ENCODE data around the gene CDHR3. TPM values are rescaled to one million over a fixed set of nuclear protein-coding genes. Genes with fewer than 3 reads are reported as not detected.

Gene CDHR3
- total and polyA plus RNA-seq, 2 donors from 2014 or later = 3.6 to 7.1 TPM

DNA sequence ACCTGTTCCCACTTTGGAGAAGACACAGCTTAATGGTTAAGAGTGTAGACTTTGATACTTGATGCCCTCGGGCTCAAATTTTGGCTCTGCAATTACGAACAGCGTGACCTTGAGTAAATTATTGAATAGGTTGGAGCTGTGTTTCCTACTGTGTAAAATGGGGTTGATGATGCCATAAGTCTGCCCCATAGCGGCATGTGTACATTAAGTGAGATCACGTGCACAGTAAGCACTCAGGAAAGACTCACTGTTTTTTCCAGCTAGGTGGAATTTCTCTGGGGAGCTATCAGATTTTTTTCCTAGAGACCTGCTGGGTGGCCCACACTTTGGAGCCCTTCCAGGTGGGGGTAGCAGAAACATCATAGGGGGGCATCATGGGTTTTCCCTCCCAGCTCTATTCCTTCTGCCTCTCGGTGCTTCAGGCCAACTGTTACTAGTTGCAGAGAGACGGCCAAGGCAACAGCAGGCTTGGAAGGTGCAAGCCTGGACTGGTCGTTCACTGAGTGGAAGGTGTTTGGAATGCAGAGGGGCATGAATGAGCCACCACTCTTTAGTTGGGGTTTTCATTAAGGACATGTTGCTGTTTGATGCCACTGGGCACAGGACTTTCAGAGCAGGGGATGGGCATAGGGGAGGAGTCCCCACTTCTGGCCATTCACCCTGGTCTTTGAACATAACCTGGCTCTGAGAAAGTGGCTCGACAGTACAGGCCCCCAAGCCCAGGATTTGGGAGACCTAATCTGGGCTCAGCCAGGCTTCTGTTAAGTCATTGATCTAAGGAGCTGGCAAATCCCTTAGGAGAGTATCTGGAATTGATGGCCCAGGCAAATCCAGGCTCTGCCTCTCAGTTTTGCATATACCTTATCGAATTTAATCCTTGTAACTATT lies 85.0 kb downstream of the CDHR3 start:
- Histone ChIP-seq H3K4me1 (ENCODE audit: control insufficient read depth in 2 of 3, insufficient read depth in 2 of 3, low read depth in 1 of 3, low read length in 3 of 3) (peaks cover 4 to 30% (median 26%) of the 10 kb centered on the region in 3 donors), H3K9ac (ENCODE audit: low read length in 3 of 3) (peak overlapping the region in 1 of 3 donors; percentile 4), H3K9me3 (ENCODE audit: control insufficient read depth in 2 of 3, insufficient read depth in 1 of 3, low read length in 3 of 3) (no peaks in the 10 kb centered on the region), H3K27me3 (ENCODE audit: control insufficient read depth, insufficient read depth, low read length) (no peaks in the 10 kb centered on the region), H3K4me3 (ENCODE audit: low read length in 3 of 3) (peak overlapping the region in 1 of 3 donors; percentile 2), H3K36me3 (ENCODE audit: control insufficient read depth in 2 of 3, insufficient read depth in 3 of 3, low read length in 3 of 3) (no peaks in the 10 kb centered on the region), H3K27ac (ENCODE audit: low read depth in 2 of 2, low read length in 2 of 2) (peak overlapping the region; percentile 43 to 47)
- intact Hi-C loops (cut with DNase I) = no loop called here
- peak in 1 of 5 donors; percentile 40 for DNase-seq
- no peak for FAIRE-seq
- TF ChIP-seq, protein P1, sequence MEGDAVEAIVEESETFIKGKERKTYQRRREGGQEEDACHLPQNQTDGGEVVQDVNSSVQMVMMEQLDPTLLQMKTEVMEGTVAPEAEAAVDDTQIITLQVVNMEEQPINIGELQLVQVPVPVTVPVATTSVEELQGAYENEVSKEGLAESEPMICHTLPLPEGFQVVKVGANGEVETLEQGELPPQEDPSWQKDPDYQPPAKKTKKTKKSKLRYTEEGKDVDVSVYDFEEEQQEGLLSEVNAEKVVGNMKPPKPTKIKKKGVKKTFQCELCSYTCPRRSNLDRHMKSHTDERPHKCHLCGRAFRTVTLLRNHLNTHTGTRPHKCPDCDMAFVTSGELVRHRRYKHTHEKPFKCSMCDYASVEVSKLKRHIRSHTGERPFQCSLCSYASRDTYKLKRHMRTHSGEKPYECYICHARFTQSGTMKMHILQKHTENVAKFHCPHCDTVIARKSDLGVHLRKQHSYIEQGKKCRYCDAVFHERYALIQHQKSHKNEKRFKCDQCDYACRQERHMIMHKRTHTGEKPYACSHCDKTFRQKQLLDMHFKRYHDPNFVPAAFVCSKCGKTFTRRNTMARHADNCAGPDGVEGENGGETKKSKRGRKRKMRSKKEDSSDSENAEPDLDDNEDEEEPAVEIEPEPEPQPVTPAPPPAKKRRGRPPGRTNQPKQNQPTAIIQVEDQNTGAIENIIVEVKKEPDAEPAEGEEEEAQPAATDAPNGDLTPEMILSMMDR (IDR thresholded peaks at IDR 0.05; ENCODE audit: borderline replicate concordance, extremely low read depth, insufficient read depth) = no peak

DNA sequence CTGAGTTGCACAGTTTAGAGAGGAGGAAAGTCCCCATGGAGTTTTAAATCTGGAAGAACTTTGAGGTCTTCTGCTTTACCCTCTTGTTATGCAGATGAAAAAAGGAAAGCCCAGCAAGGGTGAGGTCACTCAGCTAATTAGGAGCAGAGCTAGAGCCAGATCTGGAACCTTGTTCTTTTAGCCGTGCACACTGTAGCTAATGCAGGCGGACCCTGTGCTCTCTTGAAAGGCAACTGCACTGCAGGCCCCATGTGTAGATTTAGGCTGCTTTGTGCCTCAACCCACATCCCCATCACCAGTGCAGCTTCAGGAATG lies 85.6 kb downstream of the CDHR3 start:
- H3K9me3 ChIP-seq (ENCODE audit: control insufficient read depth in 2 of 3, insufficient read depth in 1 of 3, low read length in 3 of 3) = no peaks in the 10 kb centered on the region
- H3K27ac ChIP-seq (ENCODE audit: low read depth in 2 of 2, low read length in 2 of 2) = peak overlapping the region; percentile 35 to 47
- no peaks in the 10 kb centered on the region for H3K36me3 ChIP-seq (ENCODE audit: control insufficient read depth in 2 of 3, insufficient read depth in 3 of 3, low read length in 3 of 3)
- no peak overlapping the region for H3K4me3 ChIP-seq (ENCODE audit: low read length in 3 of 3)
- H3K9ac ChIP-seq (ENCODE audit: low read length in 3 of 3) = peak overlapping the region in 1 of 3 donors; percentile 4
- H3K27me3 ChIP-seq (ENCODE audit: control insufficient read depth, insufficient read depth, low read length) = no peaks in the 10 kb centered on the region
- no peak for DNase-seq
- intact Hi-C loops (cut with DNase I) = no loop called here
- peaks cover 4 to 30% (median 26%) of the 10 kb centered on the region in 3 donors for H3K4me1 ChIP-seq (ENCODE audit: control insufficient read depth in 2 of 3, insufficient read depth in 2 of 3, low read depth in 1 of 3, low read length in 3 of 3)
- no peak for FAIRE-seq
- TF ChIP-seq, protein P1 (IDR thresholded peaks at IDR 0.05; ENCODE audit: borderline replicate concordance, extremely low read depth, insufficient read depth) = no peak

DNA sequence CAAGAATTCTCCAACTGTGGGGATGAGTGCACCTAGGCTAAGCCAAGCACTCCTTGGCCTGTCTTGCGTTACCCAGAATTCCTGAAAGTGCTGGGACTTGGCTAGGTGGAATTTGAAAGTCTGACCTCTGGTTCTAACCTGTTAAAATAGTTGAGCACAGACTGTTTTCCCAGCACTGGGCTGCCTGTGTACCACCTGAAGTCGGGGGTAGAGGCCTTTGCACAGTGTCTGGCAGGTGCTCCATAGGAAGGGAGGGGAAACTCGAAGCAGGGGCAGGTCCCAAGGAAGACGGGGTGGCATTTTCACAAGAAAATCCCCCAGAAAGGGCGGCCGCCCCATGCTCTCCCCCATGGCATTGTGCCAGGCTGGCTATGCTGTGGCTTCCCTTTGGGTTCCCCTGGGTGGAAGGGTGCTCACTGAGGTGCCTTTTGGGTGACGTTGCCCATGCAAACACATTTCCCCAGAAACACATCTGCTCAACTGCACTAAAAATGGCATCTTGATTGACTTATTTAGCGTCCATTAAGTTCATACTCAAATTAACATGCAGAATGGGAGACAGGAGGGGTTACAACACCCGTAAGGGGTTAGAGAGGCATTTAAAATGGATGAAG lies 86.2 kb downstream of the CDHR3 start:
- no peak for DNase-seq
- Histone ChIP-seq H3K9me3 (ENCODE audit: control insufficient read depth in 2 of 3, insufficient read depth in 1 of 3, low read length in 3 of 3) (no peaks in the 10 kb centered on the region), H3K36me3 (ENCODE audit: control insufficient read depth in 2 of 3, insufficient read depth in 3 of 3, low read length in 3 of 3) (no peaks in the 10 kb centered on the region), H3K27me3 (ENCODE audit: control insufficient read depth, insufficient read depth, low read length) (no peaks in the 10 kb centered on the region), H3K4me3 (ENCODE audit: low read length in 3 of 3) (no peak overlapping the region), H3K9ac (ENCODE audit: low read length in 3 of 3) (no peak overlapping the region), H3K4me1 (ENCODE audit: control insufficient read depth in 2 of 3, insufficient read depth in 2 of 3, low read depth in 1 of 3, low read length in 3 of 3) (peaks cover 4 to 30% (median 26%) of the 10 kb centered on the region in 3 donors), H3K27ac (ENCODE audit: low read depth in 2 of 2, low read length in 2 of 2) (peak overlapping the region; percentile 10 to 16)
- no peak for FAIRE-seq
- intact Hi-C loops (cut with DNase I) = no loop called here
- TF ChIP-seq, protein P1 (IDR thresholded peaks at IDR 0.05; ENCODE audit: borderline replicate concordance, extremely low read depth, insufficient read depth) = no peak

Data from kidney (tissue), 14 donors.